Trophoblast cell (in vitro differentiated cells and primary cell): ENCODE data around the gene MAP2K3.

Source experiments
- DNase-seq, 2 donors: peaks; one replicate each; pipeline ENCODE4 v3.0.0-alpha.2; 2016
- H2AFZ ChIP-seq: 2 replicates; pipeline ENCODE4 v1.6.1; 2013; ENCODE audit warnings: low read length, moderate library complexity, mild to moderate bottlenecking; ENCODE audit not compliant: insufficient read depth, poor library complexity
- H2AK5ac ChIP-seq: 2 replicates; pipeline ENCODE4 v1.6.1; 2013; ENCODE audit warnings: mild to moderate bottlenecking, low read length
- H2BK120ac ChIP-seq: 2 replicates; pipeline ENCODE4 v1.6.1; 2013; ENCODE audit warnings: low read length, mild to moderate bottlenecking, moderate library complexity; ENCODE audit not compliant: insufficient read depth, poor library complexity
- H2BK12ac ChIP-seq: 2 replicates; pipeline ENCODE4 v1.6.1; 2013; ENCODE audit warnings: mild to moderate bottlenecking, low read length, moderate library complexity
- H2BK5ac ChIP-seq: 2 replicates; pipeline ENCODE4 v1.6.1; 2013; ENCODE audit warnings: low read length, low read depth, moderate library complexity, mild to moderate bottlenecking; ENCODE audit not compliant: poor library complexity
- H3K14ac ChIP-seq: 2 replicates; pipeline ENCODE4 v1.6.1; 2013; ENCODE audit warnings: mild to moderate bottlenecking, low read length
- H3K18ac ChIP-seq: 2 replicates; pipeline ENCODE4 v1.6.1; 2013; ENCODE audit warnings: mild to moderate bottlenecking, low read length
- H3K23ac ChIP-seq: 2 replicates; pipeline ENCODE4 v1.6.1; 2013; ENCODE audit warnings: low read length
- H3K27ac ChIP-seq: 2 replicates; pipeline ENCODE4 v1.5.1; 2013; ENCODE audit warnings: low read depth, mild to moderate bottlenecking, inconsistent platforms, low read length, moderate library complexity
- H3K27me3 ChIP-seq: 2 replicates; pipeline ENCODE4 v1.6.1; 2013; ENCODE audit warnings: inconsistent platforms, mild to moderate bottlenecking, low read length, moderate library complexity; ENCODE audit not compliant: insufficient read depth
- H3K36me3 ChIP-seq, 2 experiments: 1 replicate in 1 of 2; 2 replicates in 1 of 2; pipeline ENCODE4 v1.6.1; 2013; ENCODE audit warnings: low read length in 2 of 2, mild to moderate bottlenecking in 2 of 2, moderate library complexity in 1 of 2; ENCODE audit not compliant: insufficient read depth in 2 of 2, control insufficient read depth in 1 of 2
- H3K4ac ChIP-seq: 2 replicates; pipeline ENCODE4 v1.6.1; 2013; ENCODE audit warnings: low read depth, mild to moderate bottlenecking, low read length, moderate library complexity
- H3K4me1 ChIP-seq, 2 experiments: 1 replicate in 1 of 2; 2 replicates in 1 of 2; pipeline ENCODE4 v1.6.1; 2013; ENCODE audit warnings: low read length in 2 of 2, mild to moderate bottlenecking in 2 of 2, moderate library complexity in 1 of 2; ENCODE audit not compliant: insufficient read depth in 2 of 2, control insufficient read depth in 1 of 2
- H3K4me2 ChIP-seq: 2 replicates; pipeline ENCODE4 v1.6.1; 2013; ENCODE audit warnings: inconsistent platforms, mild to moderate bottlenecking, low read length, moderate library complexity
- H3K4me3 ChIP-seq: 2 replicates; pipeline ENCODE4 v1.5.1; 2013; ENCODE audit warnings: mild to moderate bottlenecking, low read depth, low read length, inconsistent platforms
- H3K79me1 ChIP-seq: one replicate; pipeline ENCODE4 v1.6.1; 2013; ENCODE audit warnings: low read length
- H3K79me2 ChIP-seq: 2 replicates; pipeline ENCODE4 v1.6.1; 2013; ENCODE audit warnings: low read length, mild to moderate bottlenecking; ENCODE audit not compliant: control insufficient read depth, insufficient read depth, poor library complexity
- H3K9ac ChIP-seq: 2 replicates; pipeline ENCODE4 v1.6.1; 2013; ENCODE audit warnings: mild to moderate bottlenecking, low read length
- H3K9me3 ChIP-seq: 2 replicates; pipeline ENCODE4 v1.6.1; 2013; ENCODE audit warnings: low read depth, mild to moderate bottlenecking, control low read depth, inconsistent platforms, low read length; ENCODE audit not compliant: insufficient read depth
- H4K12ac ChIP-seq: 2 replicates; pipeline ENCODE4 v1.6.1; 2013; ENCODE audit warnings: low read depth, mild to moderate bottlenecking, low read length, moderate library complexity
- H4K8ac ChIP-seq: 2 replicates; pipeline ENCODE4 v1.6.1; 2013; ENCODE audit warnings: low read depth, mild to moderate bottlenecking, low read length, moderate library complexity
- H4K91ac ChIP-seq: one replicate; pipeline ENCODE4 v1.6.1; 2013; ENCODE audit warnings: low read depth, mild to moderate bottlenecking, low read length, moderate library complexity
- WGBS: extraction: QIAGEN DNeasy Blood & Tissue Kit; methylation state at CpG from one replicate; pipeline ENCODE4 v1.1.7; 2013; ENCODE audit warnings: missing lambda C conversion rate; ENCODE audit not compliant: insufficient read length, insufficient coverage; ENCODE audit errors: extremely low coverage; 5-methylcytosine and 5-hydroxymethylcytosine counted together

The MAP2K3 gene

DNA sequence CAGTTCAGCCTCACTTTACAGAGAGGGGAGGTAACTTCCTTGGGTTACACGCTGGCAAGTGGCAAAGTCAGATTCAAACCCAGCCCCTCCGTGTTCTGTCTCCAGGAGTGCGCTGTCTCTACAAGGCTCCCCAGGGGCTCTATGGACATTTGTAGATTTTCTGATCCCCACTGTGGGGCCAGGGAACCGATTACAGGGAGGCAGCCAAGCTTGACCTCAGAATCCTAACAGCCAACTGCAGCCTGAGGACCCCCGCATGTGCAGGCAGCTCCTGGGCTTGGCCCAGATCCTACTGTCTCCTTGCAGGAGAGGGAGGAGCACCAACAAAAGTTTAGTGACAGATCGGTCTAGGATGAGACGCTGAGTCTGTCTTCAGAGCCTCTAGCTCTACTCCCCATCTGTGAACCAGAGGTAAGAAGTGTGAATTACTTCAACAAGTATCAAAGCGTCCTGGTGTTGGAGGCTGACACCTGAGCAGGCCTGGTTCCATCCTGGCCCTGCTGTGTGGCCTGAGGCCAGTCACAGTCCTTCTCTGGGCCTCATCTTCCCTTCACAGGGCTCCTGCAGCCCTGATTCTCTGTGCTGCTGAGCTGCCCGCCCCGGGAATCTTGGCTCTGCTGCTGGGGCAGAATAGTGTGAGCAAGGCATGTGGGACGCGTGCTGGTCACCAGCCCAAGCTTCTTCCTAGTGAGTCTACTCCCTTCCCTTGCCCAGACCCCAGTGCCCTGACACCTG lies 22.1 kb upstream of the MAP2K3 start:
- no peak overlapping the region for H3K23ac ChIP-seq
- no peak overlapping the region for H3K9ac ChIP-seq
- H2BK12ac ChIP-seq, result no peak overlapping the region
- H3K14ac ChIP-seq, result no peak overlapping the region
- no peaks in the 10 kb centered on the region for H3K79me2 ChIP-seq
- peaks cover 5% of the 10 kb centered on the region for H3K79me1 ChIP-seq
- H3K27ac ChIP-seq, result no peak overlapping the region
- no peak overlapping the region for H3K4me2 ChIP-seq
- no peak overlapping the region for H4K12ac ChIP-seq
- no peak overlapping the region for H3K18ac ChIP-seq
- no peak overlapping the region for H2BK120ac ChIP-seq
- peaks cover 3 to 6% of the 10 kb centered on the region in 2 experiments for H3K4me1 ChIP-seq
- no peak for DNase-seq
- H3K9me3 ChIP-seq, result no peaks in the 10 kb centered on the region
- no peak overlapping the region for H2AFZ ChIP-seq
- no peaks in the 10 kb centered on the region for H3K36me3 ChIP-seq
- H3K27me3 ChIP-seq, result no peaks in the 10 kb centered on the region
- no peak overlapping the region for H3K4ac ChIP-seq
- H4K8ac ChIP-seq, result no peak overlapping the region
- WGBS, result no CpG with 5 or more reads among the region's 12 CpGs
- no peak overlapping the region for H4K91ac ChIP-seq
- no peak overlapping the region for H2BK5ac ChIP-seq
- no peak overlapping the region for H2AK5ac ChIP-seq
- H3K4me3 ChIP-seq, result peak overlapping the region; percentile 39

DNA sequence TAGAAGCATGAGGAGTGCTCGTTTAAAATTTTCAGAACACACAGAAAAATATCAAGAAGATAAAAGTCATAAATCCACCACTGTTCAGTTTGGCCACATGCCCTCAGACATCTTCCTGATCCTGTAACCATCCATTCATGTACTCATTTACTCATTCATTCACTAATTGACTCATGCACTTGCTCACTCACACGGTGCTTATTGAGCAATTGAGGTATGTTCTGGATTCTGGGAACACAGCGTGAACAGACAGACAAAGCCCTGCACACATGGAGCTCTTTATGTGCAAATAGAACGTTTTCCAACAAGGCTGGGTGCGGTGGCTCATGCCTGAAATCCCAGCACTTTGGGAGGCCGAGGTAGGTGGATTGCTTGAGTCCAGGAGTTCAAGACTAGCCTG lies 21.1 kb upstream of the MAP2K3 start:
- Histone ChIP-seq H3K4me2 (no peak overlapping the region), H2AK5ac (no peak overlapping the region), H3K23ac (no peak overlapping the region), H3K79me2 (no peaks in the 10 kb centered on the region), H3K14ac (no peak overlapping the region), H2BK12ac (no peak overlapping the region), H3K79me1 (no peaks in the 10 kb centered on the region), H2AFZ (no peak overlapping the region), H4K12ac (no peak overlapping the region), H3K4ac (no peak overlapping the region), H4K91ac (no peak overlapping the region), H3K27me3 (no peaks in the 10 kb centered on the region), H3K18ac (no peak overlapping the region), H2BK5ac (no peak overlapping the region), H3K9me3 (no peaks in the 10 kb centered on the region), H4K8ac (no peak overlapping the region), H3K9ac (no peak overlapping the region), H2BK120ac (no peak overlapping the region), H3K27ac (no peak overlapping the region), H3K36me3 (no peaks in the 10 kb centered on the region), H3K4me1 (peaks cover 2 to 5% of the 10 kb centered on the region in 2 experiments), H3K4me3 (no peak overlapping the region)
- no peak for DNase-seq
- WGBS, result no CpG with 5 or more reads among the region's 6 CpGs

DNA sequence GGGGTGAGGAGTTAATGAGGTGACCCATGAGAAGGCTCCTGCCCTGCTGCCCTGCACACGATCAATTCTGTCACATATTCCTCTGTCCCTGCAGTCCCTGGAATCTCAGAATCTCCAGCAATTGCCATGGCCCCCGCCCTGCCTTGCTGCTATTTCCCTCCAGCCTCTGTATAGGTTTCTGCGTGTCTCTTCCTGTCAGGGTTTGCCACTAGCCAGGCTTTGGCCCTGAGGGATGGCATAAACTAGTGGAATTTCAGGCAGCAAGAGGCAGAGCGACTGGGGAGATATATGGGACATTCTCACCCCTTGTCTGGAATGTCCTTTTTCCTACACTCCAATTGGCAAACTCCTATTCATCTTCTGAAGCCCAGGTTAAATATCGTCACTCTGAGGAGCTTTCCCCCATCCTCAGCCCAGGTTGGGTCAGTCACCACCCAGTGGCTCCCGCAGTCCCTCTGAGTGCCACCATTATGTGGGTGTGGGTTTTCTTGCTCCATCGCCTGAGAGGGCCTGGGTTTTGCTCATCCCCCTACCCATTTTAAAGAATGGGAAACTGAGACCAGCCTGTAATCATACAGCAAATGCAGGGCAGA lies 15.8 kb upstream of the MAP2K3 start:
- no peaks in the 10 kb centered on the region for H3K9me3 ChIP-seq
- no peaks in the 10 kb centered on the region for H3K79me2 ChIP-seq
- no peak overlapping the region for H4K8ac ChIP-seq
- no peak overlapping the region for H2BK5ac ChIP-seq
- no peak overlapping the region for H2BK12ac ChIP-seq
- no peaks in the 10 kb centered on the region for H3K79me1 ChIP-seq
- H3K27me3 ChIP-seq, result no peaks in the 10 kb centered on the region
- H3K4me1 ChIP-seq, result peaks cover 2 to 4% of the 10 kb centered on the region in 2 experiments
- peak overlapping the region; percentile 10 for H4K91ac ChIP-seq
- no peak overlapping the region for H3K23ac ChIP-seq
- no peak overlapping the region for H3K18ac ChIP-seq
- no peak overlapping the region for H3K14ac ChIP-seq
- no peak overlapping the region for H3K4me2 ChIP-seq
- DNase-seq, result no peak
- no peak overlapping the region for H3K4ac ChIP-seq
- H3K4me3 ChIP-seq, result no peak overlapping the region
- H4K12ac ChIP-seq, result no peak overlapping the region
- no peak overlapping the region for H2AFZ ChIP-seq
- no peak overlapping the region for H2BK120ac ChIP-seq
- H2AK5ac ChIP-seq, result no peak overlapping the region
- H3K27ac ChIP-seq, result no peak overlapping the region
- no peak overlapping the region for H3K9ac ChIP-seq
- WGBS, result no CpG with 5 or more reads among the region's 7 CpGs
- H3K36me3 ChIP-seq, result no peaks in the 10 kb centered on the region

DNA sequence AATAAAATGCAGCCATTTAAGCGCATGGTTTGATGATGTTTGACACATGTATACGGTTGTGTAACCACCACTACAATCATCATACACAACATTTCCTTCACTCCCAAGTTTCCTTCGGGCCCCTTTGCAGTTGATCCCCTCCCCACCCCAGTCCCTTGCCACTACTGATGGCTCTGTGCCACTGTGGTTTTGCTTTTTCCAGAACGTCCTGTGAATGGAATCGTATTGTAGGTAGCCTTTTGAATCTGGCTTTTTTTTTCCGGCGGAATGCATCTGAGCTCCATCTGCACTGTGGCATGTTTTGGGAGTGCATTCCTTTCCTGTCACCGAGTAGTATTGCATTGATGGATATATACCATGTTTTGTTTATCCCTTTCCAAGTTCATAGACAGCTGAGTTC lies 15.1 kb upstream of the MAP2K3 start:
- Histone ChIP-seq H3K4ac (no peak overlapping the region), H2BK5ac (no peak overlapping the region), H3K27me3 (no peaks in the 10 kb centered on the region), H3K4me3 (no peak overlapping the region), H4K12ac (no peak overlapping the region), H3K36me3 (no peaks in the 10 kb centered on the region), H3K9ac (no peak overlapping the region), H3K18ac (no peak overlapping the region), H3K4me1 (peaks cover 2 to 4% of the 10 kb centered on the region in 2 experiments), H3K79me2 (no peaks in the 10 kb centered on the region), H3K79me1 (no peaks in the 10 kb centered on the region), H2AK5ac (no peak overlapping the region), H2BK120ac (no peak overlapping the region), H4K8ac (no peak overlapping the region), H3K9me3 (no peaks in the 10 kb centered on the region), H4K91ac (no peak overlapping the region), H3K23ac (no peak overlapping the region), H2BK12ac (no peak overlapping the region), H3K14ac (no peak overlapping the region), H2AFZ (no peak overlapping the region), H3K27ac (no peak overlapping the region), H3K4me2 (no peak overlapping the region)
- WGBS, result no CpG with 5 or more reads among the region's 8 CpGs
- DNase-seq, result no peak
